Ovary (tissue), 9 donors: Measurements from ENCODE around the gene NDUFS7. TPM values are rescaled to one million over a fixed set of nuclear protein-coding genes. Genes with fewer than 3 reads are reported as not detected.
A peak's percentile ranks its signal among the peaks of the same experiment; 100 is the strongest.

ENCODE experiments used
- DNase-seq, 5 donors: peaks; one replicate each; pipeline ENCODE4 v3.0.0-alpha.2; 2019 to 2020
- H3K27ac ChIP-seq, 2 donors: fragments of 200-600 bp; one replicate each; pipeline versions ENCODE4 v1.5.1 to v1.8.0; 2019 to 2022
- H3K27me3 ChIP-seq: fragments of 200-600 bp; one replicate; pipeline ENCODE4 v1.8.0; 2022
- H3K36me3 ChIP-seq: fragments of 200-600 bp; sonication (generic); one replicate; pipeline ENCODE4 v1.5.1; 2019
- H3K4me1 ChIP-seq: one replicate; pipeline ENCODE4 v1.8.1; 2013; ENCODE audit warnings: mild to moderate bottlenecking, moderate library complexity; ENCODE audit not compliant: insufficient read depth
- H3K4me3 ChIP-seq: fragments of 200-600 bp; sonication (generic); one replicate; pipeline ENCODE4 v1.5.1; 2017
- H3K9me3 ChIP-seq, 2 donors: fragments of 200-600 bp in 1 of 2; sonication (generic) in 1 of 2; one replicate each; pipeline versions ENCODE4 v1.5.1 to v1.8.1; 2013 to 2019; ENCODE audit warnings: mild to moderate bottlenecking in 1 of 2, moderate library complexity in 1 of 2
- EP300 ChIP-seq: sonication (generic); formaldehyde crosslinking; IDR thresholded peaks from one replicate; pipeline ENCODE4 v1.6.1; 2017; ENCODE audit warnings: antibody characterized with exemption
- POLR2A ChIP-seq: fragments of 450-650 bp; IDR thresholded peaks from one replicate; pipeline ENCODE4 v1.6.1; 2017; ENCODE audit warnings: antibody characterized with exemption, mild to moderate bottlenecking, moderate library complexity
- WGBS, 3 donors: extraction: QIAGEN DNeasy Blood & Tissue Kit in 1 of 3; methylation state at CpG; one replicate each; pipeline versions ENCODE4 v1.1.5 to v1.1.7; 2013 to 2017; 5-methylcytosine and 5-hydroxymethylcytosine counted together
- intact Hi-C, 4 donors: fragments of 100-400 bp; cut with DNase I; formaldehyde crosslinking; loops; one replicate each; pipeline versions ENCODE4 v1.11.0 to v1.15.1; 2022 to 2023
- polyA plus RNA-seq, 2 donors: library from polyadenylated mRNA; stranded (reverse); fragments of 200-250 nt in 1 of 2; fragments of 350-450 nt in 1 of 2; fragmentation: Illumina TruSeq in 1 of 2; extraction: RNeasy Lipid Tissue Mini Kit (QIAGEN cat#74804) in 1 of 2; gene quantifications; one replicate each; pipeline ENCODE4 v1.2.3, GENCODE V29; 2013 to 2014
- total RNA-seq, 7 donors: library from RNA; depleted of rRNA in 2 of 7; stranded (reverse); fragments of >200 nt in 2 of 7; fragmentation: NEBNext Ultra II Directional in 3 of 7; extraction: Animal tissue kit (Norgen Biotek cat#: 25700) in 3 of 7; gene quantifications; one replicate each; pipeline versions ENCODE4 v1.1.0 to v1.2.4, GENCODE V29; 2016 to 2023
- TF ChIP-seq, protein P1 (sequence below), 3 donors: fragments of 450-650 bp in 2 of 3; fragments of 200-600 bp in 1 of 3; IDR thresholded peaks; one replicate each; pipeline versions ENCODE4 v1.5.1 to v1.8.0; 2016 to 2022; ENCODE audit warnings: antibody characterized with exemption in 3 of 3, mild to moderate bottlenecking in 1 of 3
- donor health status: DM: no; HTN: no; CAD: no; lungs with moderate emphysema.
- donor health status: DM: no; HTN: no; CAD: no.
- donor health status: Bipolar disorder and iron deficiency.
- donor health status: DM: yes; HTN: yes; CAD: no.
- donor health status: DM: no; HTN: no; CAD: no.
- donor health status: DM: yes; HTN: yes; CAD: no.

NDUFS7 gene
- total and polyA plus RNA-seq, 9 donors, result 0.72 to 112 (median 79.9) TPM

DNA sequence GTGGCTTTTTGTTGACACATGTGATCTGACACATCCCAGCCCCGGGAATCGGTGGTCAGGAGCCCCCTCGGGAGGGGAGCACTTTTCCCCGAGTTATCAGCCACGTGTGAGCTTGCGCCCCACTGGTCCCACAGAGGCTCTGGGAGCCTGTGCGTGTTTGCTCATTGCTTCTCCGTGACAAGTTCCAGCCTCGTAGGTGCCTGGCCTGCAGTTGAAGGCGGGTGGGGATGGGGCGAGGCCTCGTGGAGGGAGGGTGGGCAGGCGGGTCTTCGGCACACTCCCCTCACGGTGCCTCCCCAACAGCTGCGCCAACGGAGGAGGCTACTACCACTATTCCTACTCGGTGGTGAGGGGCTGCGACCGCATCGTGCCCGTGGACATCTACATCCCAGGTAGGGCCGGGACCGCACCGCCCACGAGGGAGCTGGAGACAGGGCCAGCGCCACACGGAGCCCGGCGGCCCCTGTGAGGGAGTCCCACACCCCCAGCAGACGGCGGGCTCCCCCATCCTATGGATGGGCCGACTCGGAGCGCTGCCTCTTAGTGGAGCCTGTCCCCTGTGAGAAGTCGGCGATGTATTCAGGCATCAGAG is 9.3 kb downstream of the NDUFS7 start:
- H3K36me3 ChIP-seq, result no peaks in the 10 kb centered on the region
- no peak overlapping the region for H3K27ac ChIP-seq
- TF ChIP-seq, protein P1, sequence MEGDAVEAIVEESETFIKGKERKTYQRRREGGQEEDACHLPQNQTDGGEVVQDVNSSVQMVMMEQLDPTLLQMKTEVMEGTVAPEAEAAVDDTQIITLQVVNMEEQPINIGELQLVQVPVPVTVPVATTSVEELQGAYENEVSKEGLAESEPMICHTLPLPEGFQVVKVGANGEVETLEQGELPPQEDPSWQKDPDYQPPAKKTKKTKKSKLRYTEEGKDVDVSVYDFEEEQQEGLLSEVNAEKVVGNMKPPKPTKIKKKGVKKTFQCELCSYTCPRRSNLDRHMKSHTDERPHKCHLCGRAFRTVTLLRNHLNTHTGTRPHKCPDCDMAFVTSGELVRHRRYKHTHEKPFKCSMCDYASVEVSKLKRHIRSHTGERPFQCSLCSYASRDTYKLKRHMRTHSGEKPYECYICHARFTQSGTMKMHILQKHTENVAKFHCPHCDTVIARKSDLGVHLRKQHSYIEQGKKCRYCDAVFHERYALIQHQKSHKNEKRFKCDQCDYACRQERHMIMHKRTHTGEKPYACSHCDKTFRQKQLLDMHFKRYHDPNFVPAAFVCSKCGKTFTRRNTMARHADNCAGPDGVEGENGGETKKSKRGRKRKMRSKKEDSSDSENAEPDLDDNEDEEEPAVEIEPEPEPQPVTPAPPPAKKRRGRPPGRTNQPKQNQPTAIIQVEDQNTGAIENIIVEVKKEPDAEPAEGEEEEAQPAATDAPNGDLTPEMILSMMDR (IDR thresholded peaks at IDR 0.05), result no peak
- no peak for TF ChIP-seq EP300
- no peak for TF ChIP-seq POLR2A
- intact Hi-C loops, result no loop called here
- no peak for DNase-seq
- H3K4me1 ChIP-seq, result no peaks in the 10 kb centered on the region
- no peaks in the 10 kb centered on the region for H3K27me3 ChIP-seq
- H3K9me3 ChIP-seq, result no peaks in the 10 kb centered on the region
- no peak overlapping the region for H3K4me3 ChIP-seq
- WGBS, 3 donors, result 89 to 91% (median 91%) methylated on average over 37 of the region's 37 CpGs

DNA sequence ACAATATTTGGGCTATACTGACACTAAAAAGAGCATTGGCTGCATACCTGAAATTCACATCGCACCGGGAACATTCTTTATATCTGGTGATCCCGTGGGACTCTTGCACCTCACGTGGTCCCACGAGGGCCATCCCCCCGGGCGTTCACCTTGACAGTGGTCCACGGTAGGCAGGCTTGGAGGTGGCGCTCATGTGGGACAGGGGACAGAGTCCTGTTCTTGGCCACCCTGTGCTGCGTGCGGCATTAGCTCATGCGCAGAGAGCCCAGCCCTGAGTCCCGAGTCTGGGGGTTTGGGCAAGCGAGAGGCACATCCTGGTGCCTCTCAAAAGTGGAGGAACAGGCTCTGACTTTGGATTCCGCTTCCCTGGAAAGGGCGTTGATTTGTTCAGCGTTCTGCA is 10.1 kb downstream of the NDUFS7 start:
- Histone ChIP-seq H3K27ac (no peak overlapping the region), H3K9me3 (no peaks in the 10 kb centered on the region), H3K4me1 (no peaks in the 10 kb centered on the region), H3K36me3 (no peaks in the 10 kb centered on the region), H3K27me3 (no peaks in the 10 kb centered on the region), H3K4me3 (no peak overlapping the region)
- intact Hi-C loops, result no loop called here
- WGBS, 3 donors, result 84 to 88% (median 85%) methylated on average over 17 of the region's 17 CpGs
- TF ChIP-seq EP300, result no peak
- TF ChIP-seq, protein P1 (IDR thresholded peaks at IDR 0.05), result no peak
- no peak for DNase-seq

DNA sequence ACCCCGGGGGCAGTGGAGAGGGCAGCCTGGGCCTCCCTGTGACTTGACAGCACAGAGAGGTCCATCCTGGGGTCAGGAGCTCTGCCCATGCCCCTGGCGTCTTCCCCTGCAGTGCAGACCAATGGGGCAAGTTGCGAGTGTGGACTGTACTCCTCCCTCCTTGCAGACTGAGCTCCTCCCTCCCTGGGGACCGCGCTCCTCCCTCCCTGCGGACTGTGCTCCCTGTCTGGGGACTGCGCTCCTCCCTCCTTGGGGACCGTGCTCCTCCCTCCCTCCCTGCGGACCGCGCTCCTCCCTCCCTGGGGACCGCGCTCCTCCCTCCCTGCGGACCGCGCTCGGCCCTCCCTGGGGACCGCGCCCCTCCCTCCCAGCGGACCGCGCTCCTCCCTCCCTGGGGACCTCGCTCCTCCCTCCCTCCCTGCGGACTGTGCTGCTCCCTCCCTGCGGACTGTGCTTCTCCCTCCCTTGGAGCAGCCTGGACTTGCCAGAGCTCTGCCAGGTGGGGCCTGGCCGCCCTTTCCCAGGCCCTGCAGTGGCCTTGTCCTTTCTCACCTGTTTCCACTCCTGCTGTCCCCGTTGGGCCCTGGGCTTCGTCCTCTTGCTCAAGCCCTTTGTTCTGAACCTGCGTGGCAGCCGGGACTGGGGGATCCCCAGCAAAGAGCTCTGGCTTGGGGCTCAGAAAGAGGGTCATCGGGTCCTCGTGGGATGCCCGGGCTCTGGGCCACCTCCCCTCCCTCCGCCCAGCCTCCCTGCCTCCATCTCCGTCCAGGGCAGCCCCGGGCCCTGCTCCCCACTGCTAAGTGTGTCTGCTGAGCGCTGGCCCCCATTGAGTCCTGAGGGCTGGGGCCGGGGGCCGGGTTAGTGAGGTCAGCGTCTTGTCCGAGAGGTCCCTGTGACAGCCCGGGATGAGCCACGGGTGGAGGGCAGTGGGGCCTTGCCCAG is 10.8 kb downstream of the NDUFS7 start:
- intact Hi-C loops, result no loop called here
- TF ChIP-seq, protein P1 (IDR thresholded peaks at IDR 0.05), result no peak
- no peak for TF ChIP-seq POLR2A
- TF ChIP-seq EP300, result no peak
- no peaks in the 10 kb centered on the region for H3K9me3 ChIP-seq
- H3K4me3 ChIP-seq, result no peak overlapping the region
- H3K27me3 ChIP-seq, result no peaks in the 10 kb centered on the region
- WGBS, 3 donors, result 38 to 63% (median 41%) methylated on average over 30 to 43 of the region's 43 CpGs
- DNase-seq, result no peak
- H3K4me1 ChIP-seq, result no peaks in the 10 kb centered on the region
- no peaks in the 10 kb centered on the region for H3K36me3 ChIP-seq
- no peak overlapping the region for H3K27ac ChIP-seq

DNA sequence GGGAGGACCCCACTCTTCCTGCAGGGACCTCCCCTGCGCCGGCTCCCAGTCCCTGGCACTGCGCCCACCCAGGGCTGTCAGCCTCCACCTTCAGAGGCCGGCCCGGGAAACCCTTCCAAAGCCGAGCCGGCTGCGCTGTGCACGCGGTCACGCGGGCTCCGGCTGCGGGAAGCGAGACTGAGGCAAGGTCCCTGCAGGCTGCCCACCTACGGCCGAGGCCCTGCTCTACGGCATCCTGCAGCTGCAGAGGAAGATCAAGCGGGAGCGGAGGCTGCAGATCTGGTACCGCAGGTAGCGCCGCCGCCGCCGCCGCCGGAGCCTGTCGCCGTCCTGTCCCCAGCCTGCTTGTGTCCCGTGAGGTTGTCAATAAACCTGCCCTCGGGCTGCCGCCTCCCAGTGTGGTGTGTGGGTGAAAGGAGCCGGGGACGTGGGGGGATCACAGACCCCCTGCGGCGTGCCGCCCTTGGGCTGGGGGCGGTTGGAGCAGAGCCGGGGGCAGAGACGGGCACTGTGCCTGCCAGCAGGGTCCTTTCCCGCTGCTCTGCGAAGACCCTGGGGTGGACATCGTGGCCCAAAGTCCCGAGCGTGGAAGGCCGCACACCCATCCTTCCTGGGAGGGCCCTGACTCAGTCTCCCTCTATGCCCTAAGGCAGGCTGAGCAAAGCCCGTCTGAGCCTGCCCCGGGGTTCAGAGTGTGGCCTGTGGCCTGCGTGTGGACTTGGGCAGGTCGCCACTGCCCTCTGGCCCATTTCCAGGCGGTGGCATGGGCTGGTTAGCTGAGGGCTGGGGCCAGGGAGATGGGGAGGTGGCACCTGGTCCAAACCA is 11.7 kb downstream of the NDUFS7 start:
- 46 to 65% (median 51%) methylated on average over 41 to 52 of the region's 52 CpGs for WGBS, 3 donors
- no peaks in the 10 kb centered on the region for H3K36me3 ChIP-seq
- intact Hi-C loops, result no loop called here

More for the DNA sequence above, 11.7 kb downstream of the NDUFS7 start:
- Histone ChIP-seq H3K27ac (no peak overlapping the region), H3K9me3 (no peaks in the 10 kb centered on the region), H3K27me3 (no peaks in the 10 kb centered on the region), H3K4me1 (peaks cover 4% of the 10 kb centered on the region), H3K4me3 (no peak overlapping the region)
- DNase-seq, result peak in 3 of 5 donors; percentile 57 to 76 (median 57)
- TF ChIP-seq, protein P1 (IDR thresholded peaks at IDR 0.05), result no peak
- TF ChIP-seq POLR2A, result no peak
